LNCaP clone FGC (cell line): ENCODE measurements around the gene MMP19.
"Not testable (repeated sequence)": the region's sequence is repeated elsewhere in the genome, so short reads cannot be mapped to it uniquely, and the experiment has no call there.

ENCODE experiments used
- DNase-seq: peaks from one replicate; pipeline ENCODE4 v3.0.0-alpha.2; 2011; ENCODE audit warnings: low read depth
- H3K4me3 ChIP-seq: 2 replicates; pipeline ENCODE4 v1.5.1; 2011; ENCODE audit warnings: mild to moderate bottlenecking, low read depth, low read length, control low read depth
- TF ChIP-seq, protein P1 (sequence below): IDR thresholded peaks from 2 replicates; pipeline ENCODE4 v1.5.1; 2012; ENCODE audit warnings: mild to moderate bottlenecking; ENCODE audit not compliant: control insufficient read depth, insufficient read depth; ENCODE audit errors: extremely low read depth

MMP19 gene

DNA sequence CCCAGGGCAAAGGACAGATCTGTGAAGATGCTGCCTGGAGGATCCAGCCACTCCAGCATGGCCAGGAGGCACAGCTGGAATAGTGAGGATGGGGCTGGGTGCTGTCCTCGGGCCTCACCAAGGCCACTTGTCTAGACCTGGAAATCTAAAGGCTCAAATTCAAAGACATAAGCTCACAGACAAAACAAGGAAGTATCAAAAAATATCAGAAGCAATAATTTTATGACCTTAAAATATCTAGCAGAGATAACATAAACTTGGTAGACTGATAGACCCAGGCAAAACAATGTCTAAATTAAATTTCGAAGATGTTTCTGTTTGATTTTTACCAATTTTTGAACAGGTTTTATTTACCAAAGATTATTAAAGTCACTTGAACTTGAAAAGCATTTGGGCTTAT is 22.6 kb upstream of the MMP19 start:
- no peak for DNase-seq
- TF ChIP-seq, protein P1, sequence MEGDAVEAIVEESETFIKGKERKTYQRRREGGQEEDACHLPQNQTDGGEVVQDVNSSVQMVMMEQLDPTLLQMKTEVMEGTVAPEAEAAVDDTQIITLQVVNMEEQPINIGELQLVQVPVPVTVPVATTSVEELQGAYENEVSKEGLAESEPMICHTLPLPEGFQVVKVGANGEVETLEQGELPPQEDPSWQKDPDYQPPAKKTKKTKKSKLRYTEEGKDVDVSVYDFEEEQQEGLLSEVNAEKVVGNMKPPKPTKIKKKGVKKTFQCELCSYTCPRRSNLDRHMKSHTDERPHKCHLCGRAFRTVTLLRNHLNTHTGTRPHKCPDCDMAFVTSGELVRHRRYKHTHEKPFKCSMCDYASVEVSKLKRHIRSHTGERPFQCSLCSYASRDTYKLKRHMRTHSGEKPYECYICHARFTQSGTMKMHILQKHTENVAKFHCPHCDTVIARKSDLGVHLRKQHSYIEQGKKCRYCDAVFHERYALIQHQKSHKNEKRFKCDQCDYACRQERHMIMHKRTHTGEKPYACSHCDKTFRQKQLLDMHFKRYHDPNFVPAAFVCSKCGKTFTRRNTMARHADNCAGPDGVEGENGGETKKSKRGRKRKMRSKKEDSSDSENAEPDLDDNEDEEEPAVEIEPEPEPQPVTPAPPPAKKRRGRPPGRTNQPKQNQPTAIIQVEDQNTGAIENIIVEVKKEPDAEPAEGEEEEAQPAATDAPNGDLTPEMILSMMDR: no peak

DNA sequence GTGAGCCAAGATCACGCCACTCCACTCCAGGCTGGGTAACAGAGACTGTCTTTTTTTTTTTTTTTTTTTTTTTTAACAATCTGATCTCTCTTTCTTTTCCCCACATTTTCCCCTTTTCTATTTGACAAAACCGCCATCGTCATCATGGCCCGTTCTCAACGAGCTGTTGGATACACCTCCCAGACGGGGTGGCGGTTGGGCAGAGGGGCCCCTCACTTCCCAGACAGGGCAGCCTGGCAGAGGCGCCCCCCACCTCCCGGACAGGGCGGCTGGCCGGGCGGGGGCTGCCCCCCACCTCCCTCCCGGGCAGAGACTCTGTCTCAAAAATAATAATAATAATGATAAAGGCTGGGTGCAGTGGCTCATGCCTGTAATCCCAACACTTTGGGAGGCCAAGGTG is 20.2 kb upstream of the MMP19 start:
- not testable (repeated sequence) for DNase-seq, H3K4me3 ChIP-seq

More for the DNA sequence above, 22.6 kb upstream of the MMP19 start:
- no peak overlapping the region for H3K4me3 ChIP-seq

DNA sequence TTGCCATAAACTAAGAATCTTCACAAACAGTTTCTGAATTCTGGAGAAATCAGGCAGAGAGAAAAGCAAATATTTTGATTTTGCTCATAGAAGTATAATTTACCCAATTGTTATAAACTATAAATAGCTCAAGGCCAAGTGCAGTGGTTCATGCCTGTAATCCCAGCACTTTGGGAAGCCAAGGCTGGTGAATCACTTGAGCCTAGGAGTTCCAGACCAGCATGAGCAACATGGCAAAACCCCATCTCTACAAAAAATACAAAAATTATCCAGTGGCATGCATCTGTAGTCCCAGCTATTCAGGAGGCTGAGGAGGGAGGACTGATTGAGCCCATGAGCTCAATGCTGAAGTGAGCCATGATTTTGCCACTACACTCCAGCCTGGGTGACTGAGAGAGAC is 19.6 kb upstream of the MMP19 start:
- no peak for DNase-seq
- TF ChIP-seq, protein P1: no peak
- no peak overlapping the region for H3K4me3 ChIP-seq

DNA sequence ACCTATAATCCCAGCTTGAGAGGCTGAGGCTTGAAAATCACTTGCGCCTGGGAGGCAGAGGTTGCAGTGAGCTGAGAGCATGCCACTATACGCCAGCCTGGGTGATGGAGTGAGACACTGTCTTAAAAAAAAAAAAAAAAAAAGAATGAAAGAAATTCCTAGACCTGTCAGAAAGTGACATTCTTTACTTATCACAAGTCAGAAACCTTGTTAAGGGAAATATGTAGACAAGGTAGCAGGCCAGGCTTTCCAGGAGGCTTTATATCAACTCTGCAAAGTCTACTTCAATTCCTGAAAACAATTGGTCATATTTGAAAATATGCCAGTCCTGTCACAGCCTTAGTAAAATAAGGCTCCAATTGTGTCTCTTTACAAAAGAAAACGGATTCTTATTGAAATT is 19.1 kb upstream of the MMP19 start:
- H3K4me3 ChIP-seq: no peak overlapping the region
- TF ChIP-seq, protein P1: no peak
- DNase-seq: no peak

DNA sequence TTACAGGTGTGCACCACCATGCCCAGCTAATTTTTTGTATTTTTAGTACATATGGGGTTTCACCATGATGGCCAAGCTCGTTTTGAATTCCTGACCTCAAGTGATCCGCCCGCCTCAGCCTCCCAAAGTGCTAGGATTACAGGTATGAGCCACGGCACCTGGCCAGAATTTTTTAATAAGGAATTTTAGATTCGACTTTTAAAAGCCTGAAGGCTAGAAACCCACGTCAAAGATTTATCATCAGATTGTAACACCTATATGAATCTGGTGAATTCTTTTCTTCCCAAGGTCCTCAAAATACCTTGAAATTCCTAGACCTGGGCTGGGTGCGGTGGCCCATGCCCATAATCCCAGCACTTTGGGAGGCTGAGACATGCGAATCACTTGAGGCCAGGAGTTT is 18.7 kb upstream of the MMP19 start:
- H3K4me3 ChIP-seq: no peak overlapping the region
- no peak for DNase-seq
- TF ChIP-seq, protein P1: no peak

DNA sequence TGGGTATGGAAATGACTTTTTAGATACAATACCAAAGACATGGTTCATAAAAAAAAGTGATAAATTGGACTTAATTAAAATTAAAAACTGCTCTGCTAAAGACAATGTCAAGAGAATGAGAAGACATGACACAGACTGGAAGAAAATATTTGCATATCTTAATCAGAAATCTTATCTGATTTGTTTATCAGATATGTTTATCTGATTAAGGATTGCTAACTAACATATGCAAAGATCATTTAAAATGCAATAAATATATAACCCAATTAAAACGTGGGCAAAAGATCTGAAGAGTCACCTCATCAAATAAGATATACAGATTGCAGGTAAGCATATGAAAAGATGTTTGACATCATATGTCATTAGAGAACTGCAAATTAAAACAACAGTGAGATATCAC is 10.0 kb upstream of the MMP19 start:
- no peak overlapping the region for H3K4me3 ChIP-seq
- TF ChIP-seq, protein P1: no peak
- DNase-seq: no peak

DNA sequence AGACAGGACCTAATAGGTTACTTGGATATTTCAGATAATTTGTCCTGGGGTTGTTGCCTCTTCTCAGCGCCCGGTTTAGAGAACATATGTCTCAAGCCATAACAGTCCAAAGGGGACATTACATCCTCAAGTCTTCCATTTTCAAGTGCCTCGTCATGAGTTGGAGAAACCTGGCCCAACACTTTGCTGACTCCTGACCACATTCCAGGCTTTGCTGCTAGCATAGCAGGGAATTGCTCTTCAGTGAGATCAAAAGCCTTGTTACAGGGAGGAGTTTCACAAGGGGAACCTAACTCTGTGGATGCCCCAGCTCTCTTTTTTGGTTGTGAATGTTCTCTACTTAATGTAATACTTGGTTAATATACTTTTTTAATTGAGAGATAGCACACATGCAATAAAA is 8.2 kb upstream of the MMP19 start:
- H3K4me3 ChIP-seq: no peak overlapping the region
- DNase-seq: no peak
- TF ChIP-seq, protein P1: no peak

DNA sequence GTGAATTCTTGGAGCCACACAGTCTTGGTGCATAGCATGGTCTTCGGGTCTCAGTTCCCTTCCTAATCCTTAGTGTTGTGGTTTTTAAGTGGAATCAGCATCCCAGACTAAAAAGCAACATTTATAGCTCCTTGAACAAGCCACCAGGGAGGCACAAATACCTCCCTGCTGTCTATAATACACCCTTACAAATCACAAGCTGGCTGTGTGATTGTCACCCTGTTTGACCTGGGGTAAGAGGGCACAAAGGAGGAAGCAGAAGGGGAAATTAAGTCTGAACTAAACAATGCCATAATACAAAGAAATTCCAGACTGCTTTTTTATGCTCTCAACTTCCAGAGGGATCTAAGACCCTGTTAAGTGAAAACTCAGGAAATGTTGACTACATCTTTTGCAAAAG is 7.7 kb upstream of the MMP19 start:
- DNase-seq: no peak
- TF ChIP-seq, protein P1: no peak
- H3K4me3 ChIP-seq: no peak overlapping the region
